ENCODE measurements around the gene JUND.
A peak's percentile ranks its signal among the peaks of the same experiment; 100 is the strongest.
"Not testable (repeated sequence)": the region's sequence is repeated elsewhere in the genome, so short reads cannot be mapped to it uniquely, and the experiment has no call there.

Gene JUND

DNA sequence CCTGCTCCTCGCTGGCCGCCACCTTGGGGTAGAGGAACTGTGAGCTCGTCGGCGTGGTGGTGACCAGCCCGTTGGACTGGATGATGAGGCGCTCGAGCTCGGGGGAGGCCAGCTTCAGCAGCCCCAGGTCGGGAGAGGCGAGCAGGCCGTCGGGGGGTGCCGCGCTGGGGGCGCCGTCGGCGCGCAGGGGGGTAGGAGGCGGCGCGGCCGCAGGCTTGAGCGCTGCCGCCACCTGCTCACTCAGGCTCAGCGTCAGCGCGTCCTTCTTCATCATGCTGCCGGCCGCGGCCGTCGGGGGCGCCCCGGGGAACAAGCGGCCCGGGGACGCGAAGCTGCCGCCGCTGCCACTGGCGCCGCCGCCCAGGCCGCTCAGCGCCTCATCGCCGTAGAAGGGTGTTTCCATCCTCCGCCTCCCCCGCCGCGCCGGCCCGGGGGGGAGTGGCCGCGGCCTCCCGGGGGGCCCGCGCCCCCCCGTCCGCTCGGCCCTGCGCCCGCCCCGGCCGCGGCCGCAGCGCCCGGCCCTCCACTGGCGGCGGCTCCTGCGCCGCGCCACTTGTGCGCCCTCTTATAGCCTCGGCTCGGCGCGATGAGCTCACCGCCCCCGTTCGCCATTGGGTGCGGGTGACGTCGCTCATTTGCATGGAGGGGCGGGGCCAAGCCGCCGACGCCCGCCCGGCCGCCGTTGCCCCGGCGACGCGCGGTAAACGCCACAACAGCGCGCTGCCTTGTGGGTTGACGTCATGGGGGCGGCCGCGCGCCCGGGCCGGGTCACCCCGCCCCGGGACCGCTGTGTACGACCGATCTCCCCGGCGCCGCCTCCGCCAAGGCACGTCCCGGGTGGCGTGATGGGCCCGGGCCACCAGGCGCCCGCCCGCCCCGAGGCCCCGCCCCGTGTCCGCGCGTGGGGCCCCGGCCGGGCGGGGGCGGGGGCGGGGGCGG is at the start of gene JUND:
JUND (minus strand) TSS at position 541 of the 939 bp plus-strand sequence; CDS start at position 403, 138 bp downstream.
- peak; percentile 65 for DNase-seq

DNA sequence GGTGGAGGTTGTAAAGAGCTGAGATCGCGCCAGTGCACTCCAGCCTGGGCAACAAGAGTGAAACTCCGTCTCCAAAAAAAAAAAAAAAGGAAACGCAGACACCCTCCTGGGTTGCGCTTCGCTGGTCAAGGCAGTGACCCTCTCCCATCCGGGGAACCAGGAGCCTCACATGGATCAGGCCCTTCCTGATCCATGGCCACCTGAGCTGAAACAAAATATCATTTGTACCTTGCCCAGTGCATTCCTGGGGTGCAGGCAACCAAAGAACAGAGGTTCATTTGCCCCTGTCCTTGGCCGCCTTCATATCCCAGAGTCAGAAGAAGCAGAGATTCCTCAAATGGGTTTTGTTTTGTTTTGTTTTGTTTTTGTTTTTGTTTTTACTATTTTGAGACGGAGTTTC is 49.4 kb upstream of the JUND start:
- no peak for DNase-seq

DNA sequence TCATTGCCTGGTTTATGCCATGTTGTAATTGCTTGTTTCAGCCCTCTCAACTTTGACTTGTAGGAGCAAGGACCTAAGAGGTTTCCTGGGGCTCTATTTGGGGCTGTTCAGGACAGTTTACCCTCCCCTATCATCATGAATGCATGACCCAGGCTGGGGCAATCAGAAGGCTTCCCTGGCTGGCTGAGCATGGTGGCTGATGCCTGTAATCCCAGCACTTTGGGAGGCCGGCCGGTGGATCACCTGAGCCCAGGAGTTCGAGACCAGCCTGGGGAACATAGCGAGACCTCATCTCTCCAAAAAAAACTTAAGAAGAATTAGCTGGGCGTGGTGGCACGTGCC is 47.6 kb upstream of the JUND start:
- no peak for DNase-seq

DNA sequence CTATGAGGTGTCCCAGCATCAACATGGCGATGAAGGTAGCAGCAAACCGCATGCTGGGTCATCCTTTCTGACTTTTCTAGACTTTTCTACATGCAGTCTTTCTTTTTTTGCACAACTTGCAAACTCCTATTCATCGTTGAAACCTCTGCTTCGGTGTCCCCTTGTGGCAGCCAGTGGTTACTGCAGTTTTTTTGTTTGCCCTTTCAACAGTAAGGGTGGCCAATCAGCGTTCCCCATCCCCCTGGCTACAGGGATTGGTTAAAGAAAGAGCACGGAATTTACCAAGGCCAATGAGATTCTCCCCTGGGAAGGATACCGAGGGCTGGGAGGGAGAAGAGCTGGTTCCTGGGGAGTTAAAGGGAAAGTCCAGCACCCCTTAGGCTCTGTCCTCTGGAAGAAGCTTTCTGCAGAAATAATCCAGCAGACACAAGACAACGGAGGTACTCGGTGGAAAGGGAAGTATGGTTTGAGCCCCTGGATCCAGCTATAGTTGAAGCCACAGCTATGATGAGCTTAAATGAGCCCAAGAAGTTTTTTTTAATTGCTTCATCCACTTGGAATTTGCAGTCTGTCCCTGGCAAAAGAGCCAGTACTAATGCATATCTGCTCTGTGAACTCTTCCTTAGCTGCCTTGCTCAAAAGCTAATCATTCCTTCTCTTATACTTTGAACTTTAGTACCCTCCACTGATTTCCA is 47.1 kb upstream of the JUND start:
- peak; percentile 91 for DNase-seq

DNA sequence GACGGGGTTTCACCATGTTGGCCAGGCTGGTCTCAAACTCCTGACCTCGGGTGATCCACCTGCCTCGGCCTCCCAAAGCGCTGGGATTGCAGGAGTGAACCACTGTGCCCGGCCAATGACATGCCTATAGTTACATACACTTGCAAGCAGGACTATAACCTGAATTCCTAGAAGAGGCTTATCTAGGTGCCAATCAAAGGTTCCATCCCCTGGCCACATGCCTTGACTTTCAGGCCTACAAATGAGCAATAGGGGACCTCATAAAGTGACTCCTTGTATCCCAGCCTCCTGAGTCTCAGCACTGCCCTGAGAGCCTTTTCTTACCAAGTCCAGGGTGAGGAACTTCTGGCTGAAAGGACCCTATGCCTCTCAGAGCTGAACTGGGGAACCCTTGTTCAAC is 45.4 kb upstream of the JUND start:
- DNase-seq = no peak

- DNase-seq = not testable (repeated sequence)
Measured at GRCh38 chr19:18324373-18324731, 42.9 kb upstream of the JUND start.

DNA sequence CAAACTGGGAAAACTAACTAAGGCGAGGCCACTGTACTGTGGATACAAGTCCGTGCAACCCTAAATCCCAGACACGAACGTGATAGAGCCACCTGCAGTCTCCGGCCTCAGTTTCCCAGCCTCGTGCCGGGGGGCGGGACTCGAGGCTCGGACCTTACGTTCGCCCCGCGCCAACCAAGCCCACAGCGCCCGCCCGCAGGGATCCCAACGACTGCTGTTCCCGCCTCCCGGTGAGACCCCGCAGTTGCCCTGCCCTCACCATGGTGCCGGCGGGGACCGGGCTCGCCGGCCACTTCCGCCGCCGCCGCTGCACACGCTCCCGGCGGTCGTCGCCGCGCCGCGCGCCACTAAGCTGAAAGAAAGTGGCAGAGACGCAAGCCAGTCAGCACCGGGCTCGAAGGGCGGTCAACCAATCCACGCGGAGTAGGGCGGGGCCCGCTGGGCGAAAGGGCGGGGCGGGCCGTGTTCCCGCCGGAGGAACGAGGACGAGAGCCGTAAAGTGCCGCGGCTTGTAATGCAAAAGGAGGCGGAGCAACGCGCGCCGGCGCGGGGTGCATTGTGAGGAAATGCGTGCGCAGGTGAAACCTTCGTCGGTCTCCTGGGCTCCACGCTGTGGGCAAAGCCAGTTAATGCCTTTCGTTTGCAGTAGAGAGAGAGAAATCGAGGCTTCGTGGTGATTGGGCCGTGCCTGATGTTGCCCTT is 41.5 kb upstream of the JUND start, which contains the start of gene LSM4:
LSM4 (minus strand) TSS at position 318 of the 702 bp plus-strand sequence; CDS start at position 262, 56 bp downstream.
- peak; percentile 90 for DNase-seq

DNA sequence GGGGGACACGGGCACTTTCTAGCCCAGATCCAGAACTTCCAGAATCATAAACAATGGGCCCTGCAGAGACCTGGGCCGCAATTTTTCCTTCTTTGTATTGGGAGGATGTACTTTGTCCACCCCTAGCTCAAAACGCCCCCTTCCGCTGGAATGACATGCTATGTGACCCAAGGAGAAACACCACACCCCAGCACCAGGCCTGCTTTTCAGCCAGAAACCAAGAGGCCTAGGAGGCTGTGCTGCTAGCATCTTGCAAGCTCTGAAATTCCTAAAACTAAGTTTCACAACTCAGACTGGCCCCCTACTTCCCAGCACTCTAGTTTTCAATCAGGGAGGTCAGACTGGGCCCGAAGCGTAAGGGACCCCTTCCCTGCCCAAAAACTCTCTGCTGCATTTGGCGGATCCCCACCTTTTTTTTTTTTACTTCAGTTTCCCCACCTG is 40.9 kb upstream of the JUND start:
- no peak for DNase-seq

GRCh38 chr19:18321734-18322102 is 40.3 kb upstream of the JUND start:
- no peak for DNase-seq

- no peak for DNase-seq
Measured at GRCh38 chr19:18320865-18321733, 39.7 kb upstream of the JUND start.

GRCh38 chr19:18319591-18320135 is 38.2 kb upstream of the JUND start:
- DNase-seq = no peak

- DNase-seq = no peak
Measured at GRCh38 chr19:18317961-18318800, 36.8 kb upstream of the JUND start.

DNA sequence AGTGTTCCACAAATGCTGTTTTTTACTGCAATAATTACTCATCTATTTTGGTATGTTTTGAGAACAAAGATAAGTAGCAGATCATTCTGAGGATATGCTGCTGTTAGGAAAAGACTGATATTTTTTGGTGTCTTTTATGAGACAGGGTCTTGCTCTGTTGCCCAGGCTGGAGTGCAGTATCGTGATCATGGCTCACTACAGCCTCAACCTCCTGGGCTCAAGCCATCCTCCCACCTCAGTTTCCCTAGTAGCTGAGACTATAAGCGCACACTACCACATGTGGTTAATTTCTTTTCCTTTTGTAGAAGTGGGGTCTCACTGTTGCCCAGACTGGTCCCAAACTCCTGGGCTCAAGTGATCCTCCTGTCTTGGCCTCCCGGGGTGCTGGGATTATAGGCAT is 32.0 kb upstream of the JUND start:
- DNase-seq = no peak

DNA sequence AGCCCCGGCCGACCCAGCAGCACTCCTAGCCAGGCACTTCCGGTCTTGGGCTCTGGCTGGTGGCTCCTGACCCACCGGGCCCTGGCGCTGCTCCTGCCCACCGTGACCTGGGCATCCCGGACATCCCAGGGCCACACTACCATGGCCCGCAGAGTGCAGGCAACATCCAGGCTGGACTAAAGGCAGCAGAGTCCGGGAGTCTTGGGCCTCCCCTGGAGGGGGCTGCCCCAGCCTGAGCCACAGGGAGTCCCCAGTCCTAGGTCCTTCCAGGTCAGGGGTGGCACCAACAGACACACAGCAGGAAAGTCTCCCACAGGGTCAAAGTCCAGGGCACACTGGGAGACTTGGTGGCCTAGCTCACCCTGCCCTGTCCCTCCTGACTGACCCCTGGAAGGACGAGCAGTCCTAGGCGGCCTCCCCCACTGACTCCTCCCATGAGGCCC is 30.7 kb upstream of the JUND start:
- no peak for DNase-seq

- no peak for DNase-seq
Measured at GRCh38 chr19:18311502-18312091, 30.2 kb upstream of the JUND start.

DNA sequence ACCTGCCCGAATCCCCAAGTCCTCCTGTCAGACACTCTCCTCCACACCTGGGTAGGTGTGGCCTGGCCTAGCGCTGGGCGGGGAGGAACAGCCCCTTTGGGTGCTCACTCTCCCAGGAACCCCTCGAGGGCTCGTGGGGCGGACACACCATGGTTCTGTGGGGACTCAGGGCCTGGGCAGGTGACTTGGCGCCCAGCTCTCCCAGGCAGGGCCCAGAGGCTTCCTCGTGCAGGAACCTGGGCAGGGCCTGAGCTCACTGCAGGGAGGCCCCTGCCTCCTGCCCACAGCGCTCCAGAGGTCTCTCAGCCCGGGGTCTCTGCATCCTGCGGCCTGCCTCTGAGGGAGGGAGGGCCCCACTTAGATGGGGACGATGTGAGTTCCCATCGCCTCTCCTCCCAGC is 29.5 kb upstream of the JUND start:
- no peak for DNase-seq

- no peak for DNase-seq
Measured at GRCh38 chr19:18310118-18310909, 28.9 kb upstream of the JUND start.

DNA sequence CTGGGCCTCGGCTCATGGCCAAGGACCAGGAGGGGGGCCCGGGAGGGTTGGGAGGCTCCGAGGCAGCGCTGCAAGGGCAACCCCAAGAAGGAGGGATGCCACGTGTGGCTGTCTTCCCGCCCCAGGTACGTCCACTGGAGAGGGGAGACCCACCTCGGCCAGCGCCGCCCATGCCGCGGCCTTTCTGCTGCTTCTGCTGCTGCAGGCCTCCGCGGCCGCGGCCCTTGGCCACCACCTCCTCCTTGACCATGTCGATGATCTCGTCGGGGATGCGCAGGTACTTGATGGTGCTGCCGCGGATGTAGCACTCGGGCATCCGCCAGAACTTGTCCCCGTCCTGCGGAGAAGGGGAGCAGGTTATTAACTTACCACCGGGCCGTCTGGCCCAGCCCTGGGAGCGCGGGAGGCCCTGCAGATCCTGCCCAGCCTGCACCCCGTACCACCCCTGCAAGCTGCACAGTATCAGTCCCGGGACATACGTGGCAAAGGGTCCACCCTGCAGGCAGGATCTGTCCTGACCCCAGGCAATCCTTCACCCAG is 28.2 kb upstream of the JUND start:
- DNase-seq = no peak

GRCh38 chr19:18308948-18309325 is 27.5 kb upstream of the JUND start:
- no peak for DNase-seq

All from NCI-H2029 treated with DMSO at 0.1 percent for 48 hours (cell line).